OCI-LY3 (cell line): ENCODE results near the gene ANO4.

ENCODE experiments used
- H2AFZ ChIP-seq: fragments of 200-600, 300-600 bp; shearing (Covaris generic); 2 replicates; pipeline ENCODE4 v1.6.0; 2014; ENCODE audit warnings: antibody characterized with exemption, low read depth, low read length
- H3K27ac ChIP-seq: fragments of 200-600, 300-600 bp; sonication (generic); 2 replicates; pipeline ENCODE4 v1.5.1; 2014; ENCODE audit warnings: mild to moderate bottlenecking, low read length, moderate library complexity, mixed read lengths
- H3K27me3 ChIP-seq: fragments of 200-600, 300-600 bp; sonication (generic); 2 replicates; pipeline ENCODE4 v1.6.1; 2014; ENCODE audit warnings: low read depth, low read length, mixed read lengths
- H3K36me3 ChIP-seq: fragments of 200-600, 300-600 bp; sonication (generic); replicated peaks from 2 replicates; pipeline ENCODE3; 2014; ENCODE audit warnings: low read depth, low read length, mixed read lengths
- H3K4me1 ChIP-seq: fragments of 300-600, 200-600 bp; sonication (generic); 2 replicates; pipeline ENCODE4 v1.6.1; 2014; ENCODE audit warnings: low read length, mixed read lengths
- H3K4me2 ChIP-seq: fragments of 200-600, 300-600 bp; sonication (generic); 2 replicates; pipeline ENCODE4 v1.6.1; 2014; ENCODE audit warnings: low read length, mixed read lengths
- H3K4me3 ChIP-seq: fragments of 300-600, 200-600 bp; sonication (generic); 2 replicates; pipeline ENCODE4 v1.5.1; 2014; ENCODE audit warnings: antibody characterized with exemption, mild to moderate bottlenecking, low read length, moderate library complexity
- H3K79me2 ChIP-seq: fragments of 300-600, 200-600 bp; shearing (Covaris generic); 2 replicates; pipeline ENCODE4 v1.6.1; 2014; ENCODE audit warnings: mild to moderate bottlenecking, low read length, mixed read lengths
- H3K9ac ChIP-seq: fragments of 300-600, 200-600 bp; shearing (Covaris generic); 2 replicates; pipeline ENCODE4 v1.6.0; 2014; ENCODE audit warnings: mild to moderate bottlenecking, low read length, moderate library complexity
- H3K9me3 ChIP-seq: fragments of 200-600, 300-600 bp; shearing (Covaris generic); 2 replicates; pipeline ENCODE4 v1.6.1; 2014; ENCODE audit warnings: low read length, mixed read lengths; ENCODE audit not compliant: insufficient read depth
- H4K20me1 ChIP-seq: fragments of 200-600, 300-600 bp; sonication (generic); 2 replicates; pipeline ENCODE4 v1.6.1; 2016; ENCODE audit warnings: low read length, mixed read lengths; ENCODE audit not compliant: insufficient read depth
- CTCF ChIP-seq: fragments of 200-600, 300-600 bp; sonication (generic); IDR thresholded peaks from 2 replicates; pipeline ENCODE4 v1.5.1; 2014; ENCODE audit warnings: antibody characterized with exemption, low read length, low read depth
- EZH2phosphoT487 ChIP-seq: fragments of 200-600 bp; shearing (Covaris generic); IDR thresholded peaks from 2 replicates; pipeline ENCODE4 v1.6.1; 2018; ENCODE audit warnings: antibody characterized with exemption, mixed run types, low read depth

ANO4 gene

GRCh38 chr12:101019201-101019600, 224.6 kb downstream of the ANO4 start:
- H3K27ac ChIP-seq, result no peak overlapping the region
- H3K4me2 ChIP-seq, result no peak overlapping the region
- H3K36me3 ChIP-seq, result no peaks in the 10 kb centered on the region
- H3K4me1 ChIP-seq, result no peaks in the 10 kb centered on the region
- H3K9ac ChIP-seq, result no peak overlapping the region
- peaks cover 4% of the 10 kb centered on the region; the same call in 1 of the 2 replicates for H3K27me3 ChIP-seq
- H2AFZ ChIP-seq, result no peak overlapping the region
- no peak overlapping the region for H3K4me3 ChIP-seq
- no peaks in the 10 kb centered on the region for H3K9me3 ChIP-seq
- no peaks in the 10 kb centered on the region for H3K79me2 ChIP-seq
- no peaks in the 10 kb centered on the region for H4K20me1 ChIP-seq
- TF ChIP-seq EZH2phosphoT487 (no peak), CTCF (no peak)

GRCh38 chr12:101019667-101020066, 225.1 kb downstream of the ANO4 start:
- H3K4me2 ChIP-seq, result no peak overlapping the region
- no peaks in the 10 kb centered on the region for H3K9me3 ChIP-seq
- no peak overlapping the region for H3K27ac ChIP-seq
- H3K27me3 ChIP-seq, result peaks cover 5% of the 10 kb centered on the region; the same call in 1 of the 2 replicates
- TF ChIP-seq EZH2phosphoT487 (no peak), CTCF (no peak)
- no peak overlapping the region for H3K9ac ChIP-seq
- H3K36me3 ChIP-seq, result no peaks in the 10 kb centered on the region
- H3K79me2 ChIP-seq, result no peaks in the 10 kb centered on the region
- H3K4me1 ChIP-seq, result no peaks in the 10 kb centered on the region
- H2AFZ ChIP-seq, result no peak overlapping the region
- H3K4me3 ChIP-seq, result no peak overlapping the region
- no peaks in the 10 kb centered on the region for H4K20me1 ChIP-seq

GRCh38 chr12:101021442-101021841, 226.9 kb downstream of the ANO4 start:
- peaks cover 6% of the 10 kb centered on the region; the same call in 1 of the 2 replicates for H3K27me3 ChIP-seq
- no peak overlapping the region for H3K9ac ChIP-seq
- no peaks in the 10 kb centered on the region for H3K4me1 ChIP-seq
- H4K20me1 ChIP-seq, result no peaks in the 10 kb centered on the region
- H3K27ac ChIP-seq, result no peak overlapping the region
- no peaks in the 10 kb centered on the region for H3K36me3 ChIP-seq
- no peaks in the 10 kb centered on the region for H3K79me2 ChIP-seq
- H3K4me3 ChIP-seq, result no peak overlapping the region
- TF ChIP-seq CTCF, result no peak
- no peak for TF ChIP-seq EZH2phosphoT487
- H3K9me3 ChIP-seq, result no peaks in the 10 kb centered on the region
- H2AFZ ChIP-seq, result no peak overlapping the region
- H3K4me2 ChIP-seq, result no peak overlapping the region

- TF ChIP-seq CTCF (no peak), EZH2phosphoT487 (no peak)
- Histone ChIP-seq H3K27ac (no peak overlapping the region), H3K4me2 (no peak overlapping the region), H3K4me1 (no peaks in the 10 kb centered on the region), H3K9me3 (no peaks in the 10 kb centered on the region), H4K20me1 (no peaks in the 10 kb centered on the region), H3K4me3 (no peak overlapping the region), H3K9ac (no peak overlapping the region), H3K27me3 (peaks cover 6% of the 10 kb centered on the region; the same call in 1 of the 2 replicates), H3K79me2 (no peaks in the 10 kb centered on the region), H3K36me3 (no peaks in the 10 kb centered on the region), H2AFZ (no peak overlapping the region)
Measured at GRCh38 chr12:101021911-101022388, 227.4 kb downstream of the ANO4 start.
